ENCODE data around the gene CMIP.

CMIP gene

GRCh38 chr16:81582655-81583441 lies 138.2 kb downstream of the CMIP start:
- Mint-ChIP-seq H3K9me3 (no peaks in the 10 kb centered on the region), H3K4me3 (no peak overlapping the region), H3K27ac (peak overlapping the region; percentile 57)

DNA sequence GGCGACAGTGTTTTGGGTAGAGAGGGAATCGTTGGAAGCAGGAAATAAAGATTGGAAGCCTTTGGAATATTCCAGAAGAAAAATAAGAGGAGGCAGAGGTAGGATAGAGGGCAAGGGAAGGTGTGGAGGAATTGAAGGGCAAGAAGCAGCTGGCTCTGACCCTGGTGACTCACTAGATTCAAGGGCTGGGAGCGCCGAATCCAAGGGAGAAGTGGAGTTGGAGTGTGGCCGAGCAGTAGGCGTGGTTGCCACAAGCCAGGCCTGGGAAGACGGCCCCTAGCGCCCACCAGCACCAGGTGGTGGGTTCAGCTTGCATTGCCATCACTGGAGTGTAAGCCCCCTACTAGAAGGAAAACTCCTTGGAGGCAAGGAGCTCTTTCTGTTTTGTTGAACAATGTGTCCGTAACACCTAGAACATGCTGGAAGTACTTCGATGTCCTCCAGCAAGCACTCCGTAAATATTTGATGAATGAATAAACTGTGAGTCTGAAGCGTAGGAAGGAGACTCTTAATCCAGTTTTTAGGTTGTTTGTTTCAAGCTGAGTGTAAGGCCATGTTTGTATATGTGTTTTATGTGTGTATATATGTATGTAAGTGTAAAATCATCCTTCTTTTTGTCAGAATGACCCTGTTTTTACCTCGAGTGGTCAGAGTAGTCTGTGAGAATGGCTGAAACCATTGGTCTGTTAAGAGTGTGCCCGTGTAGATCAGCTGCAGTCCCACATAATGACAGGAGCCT lies 139.5 kb downstream of the CMIP start:
- peaks cover 9% of the 10 kb centered on the region for H3K36me3 Mint-ChIP-seq (ENCODE audit: low read depth)
- no peak for DNase-seq
- no peak overlapping the region for H3K4me3 Mint-ChIP-seq
- no peak overlapping the region for H3K27ac Mint-ChIP-seq
- H3K9me3 Mint-ChIP-seq = no peaks in the 10 kb centered on the region
- peaks cover 16% of the 10 kb centered on the region for H3K4me1 Mint-ChIP-seq (ENCODE audit: low read depth)
- H3K27me3 Mint-ChIP-seq = no peaks in the 10 kb centered on the region

More at GRCh38 chr16:81582655-81583441, 138.2 kb downstream of the CMIP start:
- Mint-ChIP-seq H3K4me1 (ENCODE audit: low read depth) (peaks cover 7% of the 10 kb centered on the region), H3K27me3 (no peaks in the 10 kb centered on the region), H3K36me3 (ENCODE audit: low read depth) (peaks cover 5% of the 10 kb centered on the region)
- no peak for DNase-seq

GRCh38 chr16:81585785-81586184 lies 141.2 kb downstream of the CMIP start:
- Mint-ChIP-seq H3K4me3 (no peak overlapping the region), H3K9me3 (no peaks in the 10 kb centered on the region), H3K4me1 (ENCODE audit: low read depth) (peaks cover 15% of the 10 kb centered on the region), H3K36me3 (ENCODE audit: low read depth) (peaks cover 12% of the 10 kb centered on the region), H3K27ac (peak overlapping the region; percentile 28), H3K27me3 (no peaks in the 10 kb centered on the region)
- no peak for DNase-seq

GRCh38 chr16:81586417-81586816 lies 141.8 kb downstream of the CMIP start:
- Mint-ChIP-seq H3K27ac (no peak overlapping the region), H3K36me3 (ENCODE audit: low read depth) (peaks cover 12% of the 10 kb centered on the region), H3K4me1 (ENCODE audit: low read depth) (peaks cover 13% of the 10 kb centered on the region), H3K9me3 (no peaks in the 10 kb centered on the region), H3K4me3 (no peak overlapping the region), H3K27me3 (no peaks in the 10 kb centered on the region)
- no peak for DNase-seq

DNA sequence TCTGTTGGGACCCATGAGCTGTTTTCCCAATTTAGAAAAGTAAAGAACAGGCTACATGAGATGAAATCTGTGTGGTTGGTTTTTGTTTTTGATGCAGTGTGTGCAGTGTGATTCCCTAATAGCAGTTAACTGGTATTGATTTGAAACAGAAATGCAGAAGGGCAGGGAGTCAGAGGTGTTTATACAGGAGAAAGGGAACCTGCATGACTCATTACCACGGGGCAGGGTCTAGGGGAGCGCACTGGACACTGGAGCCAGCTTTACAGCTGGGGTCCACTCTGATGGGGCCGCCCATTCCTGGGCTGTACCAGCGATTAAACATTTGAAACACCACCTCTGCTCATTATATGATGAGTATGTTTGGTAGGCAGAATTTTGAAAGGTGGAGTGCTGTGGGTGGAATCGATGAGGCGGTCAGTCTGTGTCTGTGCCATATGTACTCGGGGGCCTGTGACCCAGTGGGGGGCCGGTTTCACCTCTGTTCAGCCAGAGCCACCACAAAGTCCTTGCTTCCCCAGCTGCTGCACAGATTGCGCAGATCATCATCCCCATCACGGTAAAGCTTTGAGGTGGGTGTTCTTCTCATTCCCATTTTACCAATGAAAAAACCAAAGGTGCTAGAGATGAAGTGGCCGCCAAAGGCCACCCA lies 142.5 kb downstream of the CMIP start:
- H3K36me3 Mint-ChIP-seq (ENCODE audit: low read depth) = peaks cover 12% of the 10 kb centered on the region
- no peaks in the 10 kb centered on the region for H3K9me3 Mint-ChIP-seq
- no peak overlapping the region for H3K4me3 Mint-ChIP-seq
- H3K27ac Mint-ChIP-seq = no peak overlapping the region
- no peak for DNase-seq
- peaks cover 13% of the 10 kb centered on the region for H3K4me1 Mint-ChIP-seq (ENCODE audit: low read depth)
- no peaks in the 10 kb centered on the region for H3K27me3 Mint-ChIP-seq

DNA sequence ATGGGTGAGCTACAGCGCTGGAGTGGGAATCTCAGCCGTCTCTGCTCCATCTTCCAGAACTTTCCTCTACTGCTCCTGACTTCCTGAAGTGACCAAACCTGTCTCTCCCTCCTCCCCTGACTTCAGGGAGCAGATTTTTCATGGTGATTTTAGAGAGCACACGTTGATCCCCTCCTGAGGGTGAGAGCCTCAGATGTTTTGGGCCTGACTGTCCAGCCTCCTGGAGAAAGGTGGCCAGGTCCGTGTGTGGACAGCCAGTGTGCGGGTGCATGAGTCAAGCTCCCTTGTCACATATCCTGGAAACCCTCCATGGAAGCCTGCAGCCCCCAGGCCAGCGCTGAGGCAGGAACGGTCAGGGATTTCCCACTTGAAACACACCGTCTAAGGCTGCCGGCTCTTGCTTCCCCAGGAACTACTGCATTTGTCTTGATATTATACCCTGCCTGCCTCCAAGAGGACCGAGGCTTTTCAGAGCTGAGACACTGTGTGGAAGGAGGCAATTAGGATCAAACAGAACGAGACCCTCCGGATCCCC lies 143.1 kb downstream of the CMIP start:
- Mint-ChIP-seq H3K27ac (peak overlapping the region; percentile 45), H3K36me3 (ENCODE audit: low read depth) (peaks cover 12% of the 10 kb centered on the region), H3K4me1 (ENCODE audit: low read depth) (peaks cover 13% of the 10 kb centered on the region), H3K27me3 (no peaks in the 10 kb centered on the region), H3K9me3 (no peaks in the 10 kb centered on the region), H3K4me3 (no peak overlapping the region)
- DNase-seq = no peak

DNA sequence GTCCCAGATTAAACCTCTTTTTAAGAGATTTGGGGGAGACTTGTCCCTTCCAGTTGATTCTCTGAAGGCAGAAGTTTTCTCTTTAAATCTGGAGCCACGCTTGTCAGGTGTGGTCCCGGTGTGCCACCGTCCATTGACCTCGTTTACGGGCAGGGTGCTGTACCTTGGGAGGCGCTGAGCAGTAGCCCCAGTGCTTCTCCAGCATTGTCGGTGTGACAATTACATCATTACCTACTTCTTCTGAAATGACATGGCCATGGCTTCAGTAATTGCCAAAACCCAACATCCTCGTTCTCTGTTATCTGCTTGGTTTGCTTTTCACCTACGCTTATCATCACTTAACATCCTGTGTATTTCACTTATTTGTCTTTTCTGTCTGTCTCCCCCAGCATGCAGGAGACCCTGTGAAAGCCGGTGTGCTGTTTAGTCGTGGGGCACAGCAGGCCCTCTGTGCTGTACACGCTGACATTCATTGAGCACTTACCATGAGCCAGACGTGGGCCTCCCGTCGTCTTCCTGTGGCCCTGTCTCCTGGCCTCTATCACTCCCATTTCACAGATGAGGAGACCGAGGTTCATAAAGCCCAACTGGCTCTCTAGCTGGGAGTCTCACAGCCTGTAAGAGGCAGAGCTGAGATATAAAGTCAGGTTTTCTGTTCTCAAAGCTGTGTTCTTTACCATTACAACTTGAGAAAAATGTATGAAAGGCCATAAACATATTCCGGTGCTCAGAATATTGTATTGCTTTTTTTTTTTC lies 143.9 kb downstream of the CMIP start:
- peak overlapping the region; percentile 47 for H3K27ac Mint-ChIP-seq
- DNase-seq = no peak
- H3K36me3 Mint-ChIP-seq (ENCODE audit: low read depth) = peaks cover 12% of the 10 kb centered on the region
- peaks cover 13% of the 10 kb centered on the region for H3K4me1 Mint-ChIP-seq (ENCODE audit: low read depth)
- H3K4me3 Mint-ChIP-seq = no peak overlapping the region
- H3K9me3 Mint-ChIP-seq = no peaks in the 10 kb centered on the region
- no peaks in the 10 kb centered on the region for H3K27me3 Mint-ChIP-seq

DNA sequence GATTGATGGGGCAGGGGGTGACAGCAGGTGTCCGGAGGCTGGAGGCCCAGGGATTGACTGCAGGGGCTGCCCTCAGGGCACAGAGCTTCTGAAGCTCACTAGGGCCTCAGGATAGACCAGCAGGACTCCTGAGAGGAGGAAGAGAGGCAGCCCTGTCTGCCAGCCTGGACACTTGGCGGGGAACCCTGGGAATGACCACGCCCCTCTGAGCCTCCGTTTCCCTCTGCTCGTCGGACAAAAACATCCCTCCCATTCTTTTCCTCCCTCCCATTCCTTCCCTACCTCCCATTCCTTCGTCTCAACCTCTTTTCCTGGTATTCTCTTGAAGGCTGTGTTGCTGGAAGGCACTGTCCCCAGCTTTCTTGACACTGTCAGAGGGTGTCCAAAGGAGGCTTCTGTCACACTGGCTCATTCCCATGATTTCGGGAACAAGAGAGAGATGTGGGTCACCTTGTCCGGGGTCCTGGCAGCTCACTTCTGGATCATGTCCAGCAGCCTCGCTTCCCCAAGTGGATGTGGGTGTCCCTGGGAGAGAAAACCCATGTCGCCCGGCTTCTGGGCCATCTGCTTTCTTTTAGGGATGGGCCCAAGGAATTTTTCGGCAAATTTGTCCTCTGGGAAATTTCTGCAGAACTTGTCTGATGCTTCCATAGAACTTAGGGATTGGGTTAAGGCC lies 145.5 kb downstream of the CMIP start:
- Mint-ChIP-seq H3K4me3 (no peak overlapping the region), H3K27me3 (no peaks in the 10 kb centered on the region), H3K36me3 (ENCODE audit: low read depth) (peaks cover 10% of the 10 kb centered on the region), H3K9me3 (no peaks in the 10 kb centered on the region), H3K4me1 (ENCODE audit: low read depth) (peaks cover 14% of the 10 kb centered on the region), H3K27ac (no peak overlapping the region)
- DNase-seq = no peak

GRCh38 chr16:81590714-81591544 lies 146.3 kb downstream of the CMIP start:
- no peaks in the 10 kb centered on the region for H3K9me3 Mint-ChIP-seq
- no peaks in the 10 kb centered on the region for H3K27me3 Mint-ChIP-seq
- no peak overlapping the region for H3K27ac Mint-ChIP-seq
- H3K4me3 Mint-ChIP-seq = no peak overlapping the region
- peaks cover 7% of the 10 kb centered on the region for H3K36me3 Mint-ChIP-seq (ENCODE audit: low read depth)
- peaks cover 19% of the 10 kb centered on the region for H3K4me1 Mint-ChIP-seq (ENCODE audit: low read depth)
- no peak for DNase-seq

- peaks cover 21% of the 10 kb centered on the region for H3K4me1 Mint-ChIP-seq (ENCODE audit: low read depth)
- peaks cover 7% of the 10 kb centered on the region for H3K36me3 Mint-ChIP-seq (ENCODE audit: low read depth)
Measured at GRCh38 chr16:81591545-81591870, 146.9 kb downstream of the CMIP start.

DNA sequence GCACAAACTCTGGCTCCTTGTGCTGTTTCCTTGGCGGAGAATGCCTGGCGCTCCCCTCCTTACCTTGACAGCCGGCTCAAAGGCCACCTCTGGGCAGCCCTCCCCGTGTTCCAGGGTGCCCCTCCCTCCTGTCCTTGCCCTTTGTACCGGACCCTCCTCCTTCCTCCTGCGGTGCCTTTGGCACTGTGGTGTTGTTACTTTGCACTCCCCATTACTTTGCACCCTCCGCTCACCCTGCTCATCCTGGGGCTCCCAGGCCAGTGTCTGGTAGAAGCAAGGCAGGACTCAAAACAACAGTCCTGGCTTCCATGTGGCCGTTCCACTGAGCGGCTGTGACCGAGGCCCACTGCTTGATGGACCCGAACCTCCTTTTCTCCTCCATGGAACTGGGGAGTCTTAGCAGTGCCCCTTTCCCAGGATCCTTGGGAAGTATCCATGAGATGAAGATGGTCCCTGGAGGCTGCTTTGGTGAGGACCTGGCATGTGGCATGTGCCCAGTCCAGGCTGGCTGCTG lies 147.8 kb downstream of the CMIP start:
- no peak overlapping the region for H3K27ac Mint-ChIP-seq
- no peaks in the 10 kb centered on the region for H3K27me3 Mint-ChIP-seq
- H3K4me3 Mint-ChIP-seq = no peak overlapping the region
- H3K4me1 Mint-ChIP-seq (ENCODE audit: low read depth) = peaks cover 27% of the 10 kb centered on the region
- peaks cover 7% of the 10 kb centered on the region for H3K36me3 Mint-ChIP-seq (ENCODE audit: low read depth)
- no peaks in the 10 kb centered on the region for H3K9me3 Mint-ChIP-seq
- no peak for DNase-seq

More at GRCh38 chr16:81591545-81591870, 146.9 kb downstream of the CMIP start:
- Mint-ChIP-seq H3K27ac (no peak overlapping the region), H3K9me3 (no peaks in the 10 kb centered on the region), H3K27me3 (no peaks in the 10 kb centered on the region), H3K4me3 (no peak overlapping the region)
- no peak for DNase-seq

DNA sequence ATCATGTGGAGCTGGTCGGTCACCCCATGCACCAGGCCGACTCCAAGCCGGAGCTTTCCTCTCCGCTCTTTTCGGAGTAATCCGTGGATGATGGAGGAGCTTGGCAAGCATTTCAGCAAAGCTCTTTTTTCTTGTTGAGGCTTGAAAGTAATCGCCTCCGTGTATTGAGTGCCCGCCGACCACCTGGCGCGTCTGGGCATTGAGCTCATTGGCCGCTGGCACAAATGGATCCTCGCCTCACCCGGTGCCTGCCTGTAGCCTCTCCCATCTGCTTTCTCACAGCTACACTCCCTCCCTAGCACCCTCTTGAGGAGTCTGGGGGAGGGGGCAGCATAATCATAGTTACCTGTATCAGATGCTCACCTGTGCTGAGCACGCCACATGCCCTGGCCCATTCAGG lies 148.9 kb downstream of the CMIP start:
- no peak for DNase-seq
- Mint-ChIP-seq H3K9me3 (no peaks in the 10 kb centered on the region), H3K36me3 (ENCODE audit: low read depth) (peaks cover 5% of the 10 kb centered on the region), H3K4me3 (no peak overlapping the region), H3K27ac (no peak overlapping the region), H3K27me3 (no peaks in the 10 kb centered on the region), H3K4me1 (ENCODE audit: low read depth) (peaks cover 29% of the 10 kb centered on the region)
